HG03196 (cell line): ENCODE results near the gene ASTN2.
"Not testable (repeated sequence)": the region's sequence is repeated elsewhere in the genome, so short reads cannot be mapped to it uniquely, and the experiment has no call there.

Source experiments
- ATAC-seq: cut with Tn5 transposase; IDR thresholded peaks from one replicate; pipeline ENCODE4 v1.9.1; 2021; ENCODE audit not compliant: unreplicated experiment

ASTN2 gene

DNA sequence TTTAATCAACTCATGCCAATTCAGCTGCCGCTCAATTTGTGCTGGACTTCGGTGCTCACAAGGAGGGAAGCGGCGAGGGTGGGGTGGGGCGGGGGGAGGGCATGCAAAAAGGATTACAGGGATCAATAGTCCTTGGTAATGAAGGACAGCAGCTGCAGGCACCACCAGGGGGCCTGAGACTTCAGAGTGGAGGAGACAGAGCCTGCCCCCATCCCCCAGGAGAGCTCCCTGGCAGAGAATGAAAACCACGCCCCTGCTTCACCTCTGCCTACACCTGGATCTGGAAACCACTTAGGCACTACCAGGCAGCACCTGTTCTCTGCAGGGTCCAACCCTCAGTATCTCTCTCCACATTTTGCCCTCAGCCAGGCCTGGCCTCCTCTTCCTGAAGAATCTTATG is 572.2 kb downstream of the ASTN2 start:
- ATAC-seq = no peak

DNA sequence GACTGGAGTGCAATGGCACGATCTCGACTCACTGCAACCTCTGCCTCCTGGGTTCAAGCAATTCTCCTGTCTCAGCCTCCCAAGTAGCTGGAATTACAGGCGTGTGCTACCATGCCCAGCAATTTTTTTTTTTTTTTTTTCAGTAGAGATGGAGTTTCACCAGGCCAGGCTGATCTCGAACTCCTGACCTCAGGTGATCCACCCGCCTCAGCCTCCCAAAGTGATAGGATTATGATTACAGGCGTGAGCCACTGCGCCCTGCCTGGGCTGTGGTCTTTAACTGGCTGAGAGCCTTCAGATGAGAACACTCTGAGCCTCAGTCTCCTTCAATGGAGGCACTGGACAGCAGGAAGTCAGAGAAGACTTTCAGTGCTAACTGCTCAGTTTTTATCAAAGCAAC is 576.4 kb downstream of the ASTN2 start:
- ATAC-seq = not testable (repeated sequence)

DNA sequence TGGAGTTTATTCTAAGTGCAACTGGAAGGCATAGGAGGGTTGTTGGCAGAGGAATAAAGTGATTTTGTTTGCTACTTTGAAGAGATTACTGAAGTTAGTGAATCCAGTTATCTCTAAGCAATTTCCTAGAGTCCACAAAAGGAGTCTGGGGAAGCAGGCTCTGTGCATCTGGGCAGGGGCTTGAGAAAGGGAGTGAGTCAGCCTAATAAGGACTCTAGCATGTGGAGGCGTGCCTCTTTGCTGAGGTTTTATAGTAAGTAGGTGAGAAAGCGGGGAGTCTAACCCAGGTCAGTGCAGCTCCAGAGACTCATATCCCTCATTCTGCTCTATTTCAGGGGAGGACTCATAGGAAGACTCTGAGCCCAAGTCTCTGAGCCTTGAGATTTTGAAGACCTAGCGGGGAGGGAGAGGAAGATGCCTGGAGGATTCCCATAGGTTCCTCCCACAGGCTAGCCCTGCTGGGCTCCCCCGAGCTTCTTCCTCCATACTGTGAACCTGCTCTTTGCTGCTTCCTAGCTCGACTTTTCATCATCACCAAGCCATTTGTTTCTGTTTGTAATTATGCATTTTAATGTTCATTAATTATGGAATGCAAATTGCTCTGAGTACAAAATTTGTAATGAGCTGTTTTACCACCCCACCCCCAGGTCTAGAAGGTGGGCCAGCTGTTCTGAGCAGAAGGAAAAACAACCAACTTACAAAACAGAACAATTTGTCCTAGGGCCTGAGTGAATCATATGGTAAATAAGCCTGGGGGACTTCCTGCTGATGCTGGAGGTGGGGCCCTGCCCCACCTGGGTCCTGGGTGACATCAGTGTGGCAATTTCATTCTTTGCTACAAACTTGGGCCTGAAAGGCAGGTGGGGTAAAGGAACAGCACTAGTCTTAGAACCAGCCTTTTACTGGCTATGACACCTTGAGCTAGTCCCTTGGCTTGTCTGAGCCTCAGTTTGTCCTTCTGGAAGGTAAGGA is 577.6 kb downstream of the ASTN2 start:
- no peak for ATAC-seq

DNA sequence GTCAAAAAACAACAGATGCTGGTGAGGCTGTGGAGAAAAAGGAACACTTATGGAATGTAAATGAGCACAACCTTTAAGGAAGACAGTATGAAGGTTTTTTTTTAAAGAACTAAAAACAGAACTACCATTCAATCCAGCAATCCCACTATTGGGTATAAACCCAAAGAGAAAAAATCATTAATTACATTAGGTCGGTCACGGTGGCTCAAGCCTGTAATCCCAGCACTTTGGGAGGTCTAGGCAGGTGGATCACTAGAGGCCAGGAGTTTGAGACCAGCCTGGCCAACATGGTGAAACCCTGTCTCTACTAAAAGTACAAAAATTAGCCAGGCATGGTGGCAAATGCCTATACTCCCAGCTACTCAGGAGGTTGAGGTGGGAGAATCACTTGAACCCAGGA is 584.5 kb downstream of the ASTN2 start:
- not testable (repeated sequence) for ATAC-seq

DNA sequence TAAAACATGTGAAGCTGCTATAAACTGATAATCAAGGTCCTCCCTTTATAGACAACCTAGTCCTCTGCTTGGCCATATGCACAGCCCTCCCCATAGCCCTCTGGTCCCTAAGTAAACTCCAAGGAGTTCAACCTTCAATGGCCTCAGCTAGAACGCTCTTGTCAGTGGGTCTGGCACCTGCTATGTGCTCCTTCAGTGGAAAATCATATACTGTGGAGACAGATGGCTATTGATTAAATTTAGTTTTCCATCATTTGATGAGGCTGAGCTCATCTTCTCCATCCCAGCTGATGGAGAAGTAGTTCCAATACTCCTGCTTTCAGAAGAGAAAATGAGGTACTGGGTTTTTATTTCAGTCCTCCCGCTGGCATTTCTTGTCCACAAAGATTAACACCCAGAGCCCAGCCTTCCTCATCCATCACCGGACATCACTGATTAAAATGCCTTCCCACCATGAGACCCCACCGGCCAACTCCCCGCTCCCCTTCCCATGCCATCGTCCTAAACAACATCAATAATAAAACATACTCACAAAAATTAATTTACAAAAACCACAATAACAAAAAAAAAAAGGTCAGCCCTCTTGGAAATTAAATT is 593.1 kb downstream of the ASTN2 start:
- ATAC-seq = no peak

DNA sequence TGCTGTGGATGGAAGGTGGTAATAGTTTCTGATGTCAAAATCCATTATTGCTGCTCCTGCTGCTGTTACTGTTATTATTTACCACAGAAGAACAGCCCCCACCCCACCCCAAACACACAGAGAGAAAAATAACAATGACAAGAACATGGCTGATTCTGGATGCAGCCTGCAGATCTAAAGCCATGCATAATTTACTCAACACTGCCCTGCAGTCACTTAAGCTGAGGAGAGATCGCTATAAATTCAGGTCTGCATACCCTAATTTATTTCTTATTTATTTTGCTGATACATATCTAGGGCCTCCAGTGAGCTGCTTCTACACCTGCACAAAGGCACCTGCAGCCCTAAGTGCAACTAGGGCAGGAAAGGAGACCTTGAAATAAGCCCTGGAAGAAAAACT is 595.7 kb downstream of the ASTN2 start:
- ATAC-seq = no peak

DNA sequence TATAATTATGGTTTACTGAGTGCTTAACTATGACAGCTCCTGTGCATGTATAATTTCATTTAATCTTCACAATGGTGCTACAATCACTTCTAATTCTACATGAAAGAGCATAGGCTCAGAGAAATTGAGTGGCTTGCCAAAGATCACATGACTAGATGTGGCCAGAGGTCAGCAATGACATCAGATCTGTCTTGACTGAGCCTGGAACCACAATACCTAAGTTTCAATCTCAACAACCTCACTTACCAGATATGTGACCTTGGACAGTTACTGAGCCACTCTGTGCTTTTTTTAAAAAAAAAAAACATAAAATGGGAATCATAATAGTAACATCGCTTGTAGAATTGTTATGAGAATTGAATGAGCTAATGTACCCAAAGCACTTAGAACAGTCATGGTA is 597.1 kb downstream of the ASTN2 start:
- no peak for ATAC-seq

DNA sequence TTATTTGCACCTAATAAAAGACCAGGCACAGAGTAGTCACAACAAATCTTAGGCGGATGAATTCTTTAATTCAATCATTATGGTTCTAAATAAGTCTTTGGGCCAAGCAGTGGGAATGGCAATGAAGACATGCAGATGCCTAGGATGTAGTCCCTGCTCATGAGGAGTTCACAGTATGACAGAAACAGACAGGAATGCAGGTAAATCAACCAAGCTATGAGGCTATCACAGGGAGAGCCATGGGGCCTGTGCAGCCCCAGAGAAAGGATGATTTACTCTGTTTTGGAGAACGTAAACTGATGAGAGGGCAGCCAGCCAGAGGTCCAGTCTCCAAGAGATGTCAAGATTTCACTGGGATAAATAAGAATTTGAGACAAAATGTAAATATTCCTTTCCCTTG is 598.4 kb downstream of the ASTN2 start:
- ATAC-seq = no peak

DNA sequence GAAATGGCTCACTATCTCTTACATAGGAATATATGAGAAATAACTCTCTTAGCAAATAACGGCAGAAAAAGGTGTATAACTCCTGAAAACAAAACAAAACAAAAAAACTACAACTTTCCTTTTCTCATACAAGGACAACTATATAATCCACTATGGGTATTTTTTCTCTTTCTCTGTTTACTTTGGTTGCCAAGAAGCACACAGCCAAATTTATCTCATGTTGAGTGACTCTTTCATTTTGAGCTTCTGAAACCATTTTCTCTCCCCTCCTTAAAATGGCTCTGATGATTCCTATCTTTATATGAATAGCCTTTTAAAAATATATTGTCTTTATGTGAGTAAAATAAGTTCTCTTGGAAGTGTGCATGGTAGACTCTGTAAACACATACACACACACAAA is 599.0 kb downstream of the ASTN2 start:
- no peak for ATAC-seq

DNA sequence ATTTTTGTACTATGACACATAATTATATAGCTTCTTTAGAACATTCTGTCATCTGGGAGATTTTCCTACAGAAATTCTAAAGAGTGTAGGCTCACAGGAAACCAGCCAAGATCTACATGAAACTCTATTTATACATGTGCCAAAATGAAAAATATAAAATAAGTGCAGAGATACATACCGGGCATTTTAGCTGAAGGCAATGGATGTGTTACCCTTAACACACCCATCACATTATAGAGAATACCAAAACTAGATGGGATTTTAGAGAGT is 601.9 kb downstream of the ASTN2 start:
- no peak for ATAC-seq

DNA sequence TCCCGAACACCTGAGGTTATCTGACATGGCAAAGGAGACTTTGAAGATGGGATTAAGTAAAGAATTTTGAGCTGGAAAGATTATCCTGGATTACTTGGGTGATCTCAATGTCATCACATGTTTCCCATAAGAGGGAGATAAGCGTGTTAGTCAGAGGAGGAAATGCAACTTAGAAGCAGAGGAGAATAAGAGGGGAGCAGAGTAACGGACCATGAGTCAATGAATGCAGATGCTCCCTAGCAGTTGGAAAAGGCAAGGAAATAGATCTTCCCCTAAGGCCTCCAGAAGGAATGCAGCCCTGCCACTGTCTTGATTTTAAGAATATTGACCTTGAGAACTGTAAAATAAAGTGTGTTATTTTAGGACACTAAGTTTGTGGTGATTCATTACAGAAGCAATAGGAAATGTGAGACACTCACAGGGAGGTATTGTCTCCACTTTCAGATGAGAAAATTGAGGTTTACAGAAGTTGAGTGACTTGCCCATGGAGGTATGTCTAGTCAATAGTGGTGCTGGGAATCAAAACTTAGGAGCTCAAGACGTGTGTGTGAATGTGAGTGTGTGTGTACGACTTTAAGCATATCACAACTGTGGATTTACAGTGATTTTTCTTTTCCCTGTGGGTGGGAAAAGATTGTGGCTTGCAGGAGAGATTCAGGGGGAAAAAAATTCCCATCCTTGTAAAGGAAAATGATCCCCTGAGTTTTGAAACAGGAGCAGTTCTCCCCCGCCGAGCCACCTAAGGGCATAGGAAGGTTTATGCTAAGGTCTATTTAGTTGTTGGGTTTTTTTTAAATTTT is 602.4 kb downstream of the ASTN2 start:
- ATAC-seq = no peak

DNA sequence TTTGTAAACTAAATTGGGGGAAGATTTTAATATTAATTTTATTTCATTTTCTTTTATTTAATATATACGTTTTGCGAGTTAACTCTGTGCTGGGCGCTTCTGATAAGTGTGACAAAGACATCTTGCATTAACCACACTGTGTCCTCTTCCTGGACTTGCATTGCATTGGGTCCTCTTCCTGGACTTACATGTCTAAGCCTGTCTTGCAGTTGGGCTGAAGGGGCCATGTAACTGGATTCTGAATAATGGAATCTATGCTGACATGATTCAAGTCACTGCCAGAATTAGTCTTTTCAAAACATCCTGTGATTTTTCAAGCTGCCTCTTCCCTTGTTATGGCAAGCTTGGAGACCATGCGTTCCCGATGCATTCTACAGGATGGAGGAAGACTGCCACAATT is 605.2 kb downstream of the ASTN2 start:
- ATAC-seq = no peak

DNA sequence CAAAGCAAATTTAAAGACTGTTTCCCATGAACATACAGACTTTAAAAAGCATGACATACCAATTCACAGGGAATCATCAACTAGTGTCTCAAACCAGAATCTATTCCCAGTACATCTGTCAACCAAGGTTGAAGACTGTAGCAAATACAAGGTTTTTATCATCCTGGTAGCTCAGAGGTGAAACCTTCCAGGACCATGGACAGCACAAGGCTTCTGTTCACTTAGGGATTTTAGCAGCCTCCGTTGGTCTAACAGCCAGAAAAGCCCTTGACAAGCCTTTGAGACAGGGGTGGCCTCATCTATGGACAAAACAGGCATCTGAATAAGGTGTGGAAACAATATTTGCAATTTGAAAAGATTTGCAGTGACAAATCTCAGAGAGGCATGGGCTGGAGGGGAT is 608.8 kb downstream of the ASTN2 start:
- ATAC-seq = no peak

DNA sequence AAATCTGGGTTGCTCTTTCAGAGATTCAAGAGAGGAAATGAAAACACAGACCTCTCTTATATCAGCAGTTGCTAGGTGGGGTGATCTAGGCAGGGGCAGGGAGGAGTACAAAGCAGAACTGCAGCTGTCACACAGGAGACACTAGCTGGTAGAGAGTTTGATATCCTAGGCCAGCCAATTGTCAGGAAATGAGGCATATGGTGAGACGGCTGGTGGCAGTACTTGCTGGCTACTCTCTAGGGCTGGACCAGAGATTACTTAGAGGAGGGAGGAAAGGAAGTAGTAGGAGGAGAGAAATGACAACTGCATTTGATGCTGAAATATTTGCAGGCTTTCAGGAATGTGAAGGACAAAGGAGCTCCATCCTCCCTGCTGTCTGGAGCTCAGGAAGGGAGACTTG is 614.0 kb downstream of the ASTN2 start:
- no peak for ATAC-seq

DNA sequence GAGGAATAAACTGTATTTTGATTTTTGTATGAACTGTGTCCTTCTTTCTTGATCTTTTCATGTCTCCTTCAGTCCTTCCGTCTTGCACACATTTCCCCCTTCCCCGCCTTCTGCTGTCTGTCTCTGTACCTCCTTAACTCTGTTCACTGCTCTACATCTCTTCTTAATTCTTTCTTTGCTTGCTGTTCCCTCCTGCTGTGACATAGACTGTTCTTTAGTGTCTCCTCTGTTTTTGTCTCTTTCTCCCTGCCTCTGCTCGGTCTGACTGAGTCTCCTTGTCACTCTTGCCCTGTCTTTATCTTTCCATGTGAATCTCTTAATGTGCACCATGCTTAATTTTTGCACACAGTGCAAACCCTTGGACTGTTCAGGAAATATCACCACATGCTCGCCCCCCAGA is 614.8 kb downstream of the ASTN2 start:
- ATAC-seq = no peak

DNA sequence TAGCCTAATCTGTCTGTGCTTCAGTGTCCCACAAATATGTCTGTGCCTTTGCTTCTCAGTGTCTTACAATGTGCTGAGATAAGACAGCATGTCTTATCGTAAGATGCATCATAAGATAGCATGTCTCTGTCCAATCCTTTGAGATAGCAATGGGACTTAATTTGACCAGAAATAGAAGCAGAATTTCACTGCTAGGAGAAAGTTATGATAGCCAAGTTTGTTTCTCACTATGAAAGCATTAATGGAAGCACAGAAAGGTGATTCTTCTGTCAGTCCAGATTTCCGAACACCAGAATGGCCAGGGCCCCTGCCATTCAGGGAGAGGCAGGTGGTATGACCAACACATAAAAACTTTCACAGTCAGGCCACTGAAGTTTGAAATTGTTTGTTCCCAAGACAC is 616.3 kb downstream of the ASTN2 start:
- ATAC-seq = no peak

DNA sequence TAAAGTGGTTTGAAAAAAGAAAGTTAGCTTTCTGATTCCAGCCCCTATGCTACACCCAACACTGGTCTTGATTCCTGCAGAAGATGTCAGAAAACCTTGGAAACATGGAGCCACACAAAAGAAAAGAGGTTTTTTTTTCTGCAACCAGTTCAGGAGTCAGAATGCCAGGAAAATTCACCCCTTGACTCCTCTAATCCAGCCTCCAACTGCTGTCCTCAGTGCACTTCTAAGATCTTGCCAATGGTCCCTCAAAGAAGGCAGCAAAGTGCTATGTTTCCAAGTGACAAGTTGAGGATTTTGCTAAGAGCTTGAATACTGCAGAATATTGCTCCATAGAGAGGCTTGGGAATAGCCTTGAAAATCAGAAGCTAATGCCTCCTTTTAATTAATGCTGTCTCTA is 617.6 kb downstream of the ASTN2 start:
- no peak for ATAC-seq

DNA sequence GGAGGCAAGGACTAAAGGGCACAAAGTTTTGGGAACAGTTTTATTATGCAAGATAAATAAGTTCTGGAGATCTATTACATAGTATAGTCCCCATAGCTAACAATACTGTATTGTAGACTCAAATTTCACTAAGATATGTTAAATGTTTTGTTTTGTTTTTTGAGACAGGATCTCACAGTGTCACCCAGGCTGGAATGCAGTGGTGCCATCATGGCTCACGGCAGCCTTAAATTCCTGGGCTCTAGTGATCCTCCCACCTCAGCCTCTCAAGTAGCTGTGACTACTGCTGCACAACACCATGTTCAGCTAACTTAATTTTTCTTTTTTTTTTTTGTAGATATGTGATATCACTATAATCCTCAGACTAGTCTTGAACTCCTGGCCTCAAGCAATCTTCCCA is 618.2 kb downstream of the ASTN2 start:
- no peak for ATAC-seq

DNA sequence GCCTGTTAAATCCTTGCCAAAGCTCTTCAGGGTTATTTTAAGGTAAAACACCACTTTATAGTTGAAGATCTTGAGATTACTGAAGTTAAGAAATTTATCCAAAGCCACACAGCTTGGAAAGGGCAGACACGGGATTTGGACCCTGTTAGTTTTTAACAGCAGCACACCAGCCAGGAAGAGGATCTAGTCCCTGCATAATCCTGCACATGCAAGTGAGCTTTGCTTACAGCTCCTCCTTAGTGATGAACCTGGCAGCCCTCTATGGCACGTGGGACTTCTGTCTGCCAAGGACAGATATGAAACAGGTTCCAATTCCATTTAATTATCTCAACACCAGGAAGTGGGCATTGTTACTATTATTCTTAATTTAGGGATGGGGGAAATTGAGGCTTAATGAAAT is 619.0 kb downstream of the ASTN2 start:
- ATAC-seq = no peak

DNA sequence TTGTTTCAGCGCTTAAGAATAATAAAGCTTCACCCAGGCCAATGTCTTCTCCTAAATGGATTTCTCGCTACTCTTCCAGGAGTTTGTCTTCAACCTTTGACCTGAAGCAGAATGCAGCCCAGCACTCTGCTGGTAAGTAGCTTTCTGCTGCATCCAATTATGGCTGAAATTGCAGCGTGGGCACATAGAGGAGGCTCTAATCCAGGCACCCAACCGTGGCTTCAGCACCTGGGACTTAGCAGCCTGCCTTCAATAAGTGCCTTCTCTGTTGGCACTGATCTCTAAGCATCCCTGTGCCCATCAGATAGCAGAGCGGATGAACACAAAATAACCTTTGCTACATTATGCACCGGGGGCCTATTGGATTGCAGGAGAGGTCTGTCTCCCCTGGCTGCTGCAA is 622.6 kb downstream of the ASTN2 start:
- ATAC-seq = no peak

DNA sequence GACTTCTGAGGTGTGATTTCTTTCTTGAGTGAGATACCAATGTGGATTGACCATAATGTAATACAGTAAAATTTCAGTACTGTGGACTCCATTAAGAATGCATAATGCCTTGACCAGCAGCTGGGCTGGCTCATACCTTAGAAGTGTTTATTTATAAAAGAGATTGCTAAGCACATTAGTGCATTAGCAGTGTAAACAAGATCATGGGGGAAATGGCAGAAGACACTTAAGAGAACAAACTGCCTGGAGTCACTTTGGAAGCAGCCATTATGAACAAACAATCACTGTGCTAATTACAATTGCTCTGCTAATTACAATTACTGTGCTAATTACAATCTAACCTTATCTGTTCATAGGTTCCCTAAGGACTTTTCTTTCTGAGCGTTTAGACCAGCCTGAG is 623.5 kb downstream of the ASTN2 start:
- no peak for ATAC-seq

DNA sequence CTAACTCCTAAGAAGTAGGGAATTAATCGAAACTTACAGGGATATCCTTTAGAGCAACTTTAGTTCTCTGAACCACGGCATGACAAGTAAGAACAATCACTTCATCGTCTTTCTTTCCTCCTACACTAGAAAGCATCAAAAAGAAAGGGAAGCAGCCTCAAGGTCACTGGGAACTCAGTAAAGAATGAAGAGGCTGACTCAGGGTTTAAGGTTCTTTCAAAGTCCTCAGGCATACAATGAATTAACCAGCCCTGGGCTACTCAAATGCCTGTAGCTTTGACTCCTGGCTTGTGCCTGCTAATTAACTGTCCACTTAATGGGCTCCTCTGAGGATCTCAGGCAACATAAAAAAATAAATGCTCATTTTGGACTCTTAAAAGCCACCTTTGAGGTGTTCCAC is 625.8 kb downstream of the ASTN2 start:
- ATAC-seq = no peak
